ENCODE measurements around the gene NUDT8. TPM values are rescaled to one million over a fixed set of nuclear protein-coding genes. Genes with fewer than 3 reads are reported as not detected.

Gene NUDT8
- total RNA-seq, 4 donors from 2014 or later, result 5.0 to 64.1 (median 45.4) TPM

- TF ChIP-seq CTCF (IDR thresholded peaks at IDR 0.05) (no peak), POLR2A (IDR thresholded peaks at IDR 0.05) (no peak)
- Histone ChIP-seq H3K4me1 (peaks cover 0 to 49% (median 39%) of the 10 kb centered on the region in 4 donors), H3K27ac (peak overlapping the region; percentile 9 to 67 (median 54)), H3K27me3 (no peaks in the 10 kb centered on the region), H3K36me3 (no peaks in the 10 kb centered on the region), H3K4me3 (peak overlapping the region in 1 of 4 donors; percentile 33), H3K9me3 (no peaks in the 10 kb centered on the region)
- no peak for DNase-seq
These were observed 16.1 kb upstream of the NUDT8 start for GRCh38 chr11:67645521-67646461.

GRCh38 chr11:67644472-67645418 lies 15.0 kb upstream of the NUDT8 start:
- DNase-seq, result no peak
- Histone ChIP-seq H3K4me3 (no peak overlapping the region), H3K27me3 (no peaks in the 10 kb centered on the region), H3K27ac (no peak overlapping the region), H3K4me1 (peaks cover 0 to 42% (median 36%) of the 10 kb centered on the region in 4 donors), H3K36me3 (no peaks in the 10 kb centered on the region), H3K9me3 (no peaks in the 10 kb centered on the region)
- TF ChIP-seq CTCF (IDR thresholded peaks at IDR 0.05) (no peak), POLR2A (IDR thresholded peaks at IDR 0.05) (no peak)

- H3K4me3 ChIP-seq, result no peak overlapping the region
- no peaks in the 10 kb centered on the region for H3K27me3 ChIP-seq
- no peak overlapping the region for H3K27ac ChIP-seq
- no peak for TF ChIP-seq POLR2A (IDR thresholded peaks at IDR 0.05)
- peak in 3 of 6 experiments; percentile 41 to 45 (median 42) for TF ChIP-seq CTCF (IDR thresholded peaks at IDR 0.05)
- no peaks in the 10 kb centered on the region for H3K9me3 ChIP-seq
- H3K4me1 ChIP-seq, result peaks cover 0 to 35% (median 33%) of the 10 kb centered on the region in 4 donors
- DNase-seq, result no peak
- no peaks in the 10 kb centered on the region for H3K36me3 ChIP-seq
These were observed 14.3 kb upstream of the NUDT8 start for GRCh38 chr11:67644042-67644441.

GRCh38 chr11:67642173-67643120 lies 12.7 kb upstream of the NUDT8 start:
- no peaks in the 10 kb centered on the region for H3K9me3 ChIP-seq
- H3K4me3 ChIP-seq, result no peak overlapping the region
- no peak overlapping the region for H3K27ac ChIP-seq
- DNase-seq, result no peak
- TF ChIP-seq POLR2A (IDR thresholded peaks at IDR 0.05) (no peak), CTCF (IDR thresholded peaks at IDR 0.05) (no peak)
- no peaks in the 10 kb centered on the region for H3K27me3 ChIP-seq
- peaks cover 0 to 21% (median 20%) of the 10 kb centered on the region in 4 donors for H3K4me1 ChIP-seq
- H3K36me3 ChIP-seq, result no peaks in the 10 kb centered on the region
